Colon (tissue), 2 donors: ENCODE measurements around the gene LRCOL1.

ENCODE experiments used
- FAIRE-seq: peaks from 2 replicates; lab custom pipeline; 2012; peaks lifted over from hg19 to GRCh38; lab: Jason Lieb, UNC
- donor health status: control.
- donor health status: control.

LRCOL1 gene

DNA sequence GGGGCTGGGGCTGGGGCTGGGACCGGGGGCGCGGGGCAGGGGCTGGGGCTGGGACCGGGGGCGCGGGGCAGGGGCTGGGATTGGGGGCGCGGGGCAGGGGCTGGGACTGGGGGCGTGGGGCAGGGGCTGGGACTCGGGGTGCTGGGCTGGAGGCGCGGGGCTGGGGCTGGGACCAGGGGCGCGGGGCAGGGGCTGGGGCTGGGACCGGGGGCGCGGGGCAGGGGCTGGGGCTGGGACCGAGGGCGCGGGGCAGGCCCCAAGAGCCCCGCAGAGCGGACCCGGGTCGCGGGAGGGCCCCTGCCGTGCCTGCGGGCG is 8.6 kb upstream of the LRCOL1 start:
- no peak for FAIRE-seq

DNA sequence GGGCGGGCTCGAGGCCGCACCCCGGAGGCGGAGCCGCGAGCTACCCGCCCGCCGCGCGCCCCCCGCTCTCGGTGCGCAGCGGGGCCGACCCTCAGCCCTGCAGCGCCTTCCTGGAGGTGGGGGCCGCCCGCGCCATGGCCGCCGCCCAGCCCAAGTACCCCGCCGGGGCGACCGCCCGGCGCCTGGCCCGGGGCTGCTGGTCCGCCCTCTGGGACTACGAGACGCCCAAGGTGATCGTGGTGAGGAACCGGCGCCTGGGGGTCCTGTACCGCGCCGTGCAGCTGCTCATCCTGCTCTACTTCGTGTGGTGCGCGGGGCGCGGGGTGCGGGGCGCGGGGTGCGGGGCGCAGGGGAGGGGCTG is 8.3 kb upstream of the LRCOL1 start, which contains the start of gene P2RX2:
Gene P2RX2, plus strand, starts transcription at position 94 of the 361 bp plus-strand sequence. Its CDS starts 41 bp downstream, at position 135.
- no peak for FAIRE-seq

DNA sequence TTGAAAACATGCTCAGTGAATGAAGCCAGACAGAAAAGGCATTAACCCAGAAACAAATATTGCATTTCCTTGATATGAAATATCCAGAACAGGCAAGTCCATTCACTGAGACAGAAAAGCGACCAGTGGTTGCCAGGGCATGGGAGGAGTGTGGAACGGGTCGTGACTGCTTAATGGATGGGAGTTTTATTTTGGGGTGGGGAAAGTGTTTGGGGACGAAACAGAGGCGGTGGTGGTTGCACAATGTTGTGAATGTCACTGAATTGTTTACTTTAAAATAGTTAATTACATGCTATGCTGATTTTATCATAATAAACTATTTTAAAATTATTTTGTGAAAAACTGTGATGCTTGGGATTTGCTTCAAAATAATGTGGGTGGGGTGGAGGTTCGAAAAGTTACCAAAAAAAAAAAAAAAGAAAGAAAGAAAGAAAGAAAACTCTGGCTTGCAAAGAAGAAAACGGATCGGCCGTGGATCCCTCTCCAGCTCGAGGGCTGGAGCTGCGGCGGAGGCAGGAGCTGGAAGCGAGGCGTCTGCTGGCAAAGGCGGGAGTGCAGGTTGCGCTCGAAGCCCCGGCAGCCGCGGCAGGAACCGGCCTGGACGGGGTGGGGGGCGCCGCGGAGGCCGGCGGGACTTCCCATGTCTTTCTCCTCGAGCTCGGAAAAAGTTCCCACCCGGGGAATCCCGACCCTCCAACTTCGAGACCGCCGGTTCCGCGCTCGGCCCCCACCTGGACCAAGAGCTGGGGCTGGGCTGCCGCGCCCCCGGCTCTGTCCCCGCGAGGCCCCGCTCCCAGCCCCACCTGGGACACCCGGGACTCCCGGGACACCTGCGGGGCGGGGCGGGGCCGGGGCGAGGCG is 7.7 kb upstream of the LRCOL1 start:
- no peak for FAIRE-seq

DNA sequence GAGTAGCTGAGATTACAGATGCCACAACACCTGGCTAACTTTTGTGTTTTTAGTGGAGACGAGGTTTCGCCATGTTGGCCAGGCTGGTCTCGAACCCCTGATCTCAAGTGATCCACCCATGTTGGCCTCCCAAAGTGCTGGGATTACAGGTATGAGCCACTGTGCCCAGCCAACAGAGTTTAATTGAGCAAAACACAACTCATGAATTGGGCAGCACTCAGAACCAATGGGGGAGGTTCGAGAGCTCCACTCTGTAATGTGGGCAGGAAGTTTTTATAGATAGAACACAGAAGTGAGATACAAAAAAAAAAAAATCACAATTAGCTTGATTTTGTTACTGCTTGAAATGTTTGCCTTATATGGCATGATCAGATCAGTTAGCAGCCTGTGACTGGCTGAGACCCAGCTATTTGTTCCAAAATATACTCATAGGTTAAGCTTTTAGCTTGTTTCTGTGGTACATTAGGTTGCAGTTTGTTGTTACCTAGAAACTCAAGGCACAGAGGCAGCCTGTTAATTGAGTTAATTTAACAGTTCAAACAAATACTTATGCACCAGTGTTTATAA is 6.8 kb upstream of the LRCOL1 start:
- no peak for FAIRE-seq

DNA sequence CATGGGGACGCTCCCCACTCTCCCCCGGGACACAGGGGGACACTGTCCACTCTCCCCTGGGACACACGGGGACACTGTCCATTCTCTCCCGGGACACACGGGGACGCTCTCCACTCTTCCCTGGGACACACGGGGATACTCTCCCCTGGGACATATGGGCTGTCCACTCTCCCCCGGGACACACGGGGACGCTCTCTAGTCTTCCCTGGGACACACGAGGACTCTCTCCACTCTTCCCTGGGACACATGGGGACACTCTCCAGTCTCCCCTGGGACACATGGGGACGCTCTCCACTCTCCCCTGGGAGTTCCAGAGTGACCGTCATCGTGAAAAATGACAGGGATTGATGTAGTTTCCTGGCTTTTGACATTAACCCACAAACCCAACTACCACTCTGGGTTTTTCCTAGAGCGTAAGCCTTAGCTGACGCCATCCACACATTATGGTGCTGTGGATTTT is 5.2 kb upstream of the LRCOL1 start:
- FAIRE-seq: no peak

DNA sequence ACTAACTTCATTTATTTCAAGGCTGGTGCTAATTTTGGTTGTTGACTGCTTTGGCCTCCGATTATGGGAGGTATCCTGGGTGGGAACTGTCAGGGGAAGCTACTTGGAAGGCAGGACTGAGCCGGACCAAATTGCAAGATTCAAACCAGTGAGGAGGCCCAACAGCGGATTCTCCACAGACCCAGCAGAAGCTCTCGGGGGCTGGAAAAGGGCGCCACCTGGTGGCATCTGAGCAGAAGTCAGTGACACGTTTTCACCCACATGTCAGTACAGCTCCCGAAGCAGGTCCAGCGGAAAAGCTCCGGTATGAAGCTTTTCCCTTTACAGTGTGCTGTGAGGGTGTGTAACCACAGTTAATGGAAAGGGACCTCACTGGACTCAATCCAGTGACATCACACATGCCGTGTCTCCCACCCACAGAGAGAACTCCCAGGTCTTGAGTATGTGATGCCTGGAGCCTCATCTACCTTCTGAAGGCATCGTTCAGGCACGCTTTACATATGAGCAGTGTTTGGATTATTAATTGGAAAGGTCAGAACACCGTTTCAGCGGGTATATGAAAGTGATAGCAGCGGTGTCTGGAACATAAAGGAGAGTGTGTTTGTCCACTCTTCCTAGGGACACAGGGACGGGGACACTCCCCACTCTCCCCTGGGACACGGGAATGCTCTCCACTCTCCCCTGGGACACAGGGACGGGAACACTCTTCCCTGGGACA is 4.6 kb upstream of the LRCOL1 start:
- FAIRE-seq: no peak

DNA sequence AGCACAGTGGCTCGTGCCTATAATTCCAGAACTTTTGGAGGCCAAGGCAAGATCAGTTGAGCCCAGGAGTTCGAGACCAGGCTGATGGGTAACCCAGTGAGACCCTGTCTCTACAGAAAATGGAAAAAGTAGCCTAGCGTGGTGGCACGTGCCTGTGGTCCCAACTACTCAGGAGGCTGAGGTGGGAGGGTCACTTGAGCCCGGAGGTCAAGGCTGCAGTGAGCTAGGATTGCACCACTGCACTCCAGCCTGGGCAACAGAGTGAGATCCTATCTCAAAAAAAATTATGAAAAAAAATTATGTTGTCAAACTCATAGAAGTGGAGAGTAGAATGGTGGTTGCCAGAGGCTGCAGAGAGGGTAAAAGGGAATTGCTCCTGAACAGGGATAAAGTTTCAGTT is 3.6 kb upstream of the LRCOL1 start:
- FAIRE-seq: no peak

DNA sequence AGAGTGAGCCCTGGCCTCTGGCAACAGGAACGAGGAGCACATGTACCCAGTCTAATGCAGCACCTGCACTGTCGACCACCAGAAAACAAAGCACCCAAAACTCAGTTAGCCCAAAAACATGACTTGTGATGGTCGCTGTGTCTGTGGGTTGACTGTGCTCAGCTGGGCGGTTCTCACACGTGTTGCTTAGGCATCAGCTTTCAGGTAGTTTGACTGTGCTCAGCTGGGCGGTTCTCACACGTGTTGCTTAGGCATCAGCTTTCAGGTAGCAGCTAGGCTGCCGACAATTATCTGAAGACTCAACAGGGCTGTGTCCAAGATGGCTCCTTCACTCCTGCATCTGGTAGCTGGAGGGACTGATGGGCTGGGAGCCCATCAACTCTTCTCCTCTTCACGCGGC is 1.2 kb upstream of the LRCOL1 start:
- FAIRE-seq: no peak

DNA sequence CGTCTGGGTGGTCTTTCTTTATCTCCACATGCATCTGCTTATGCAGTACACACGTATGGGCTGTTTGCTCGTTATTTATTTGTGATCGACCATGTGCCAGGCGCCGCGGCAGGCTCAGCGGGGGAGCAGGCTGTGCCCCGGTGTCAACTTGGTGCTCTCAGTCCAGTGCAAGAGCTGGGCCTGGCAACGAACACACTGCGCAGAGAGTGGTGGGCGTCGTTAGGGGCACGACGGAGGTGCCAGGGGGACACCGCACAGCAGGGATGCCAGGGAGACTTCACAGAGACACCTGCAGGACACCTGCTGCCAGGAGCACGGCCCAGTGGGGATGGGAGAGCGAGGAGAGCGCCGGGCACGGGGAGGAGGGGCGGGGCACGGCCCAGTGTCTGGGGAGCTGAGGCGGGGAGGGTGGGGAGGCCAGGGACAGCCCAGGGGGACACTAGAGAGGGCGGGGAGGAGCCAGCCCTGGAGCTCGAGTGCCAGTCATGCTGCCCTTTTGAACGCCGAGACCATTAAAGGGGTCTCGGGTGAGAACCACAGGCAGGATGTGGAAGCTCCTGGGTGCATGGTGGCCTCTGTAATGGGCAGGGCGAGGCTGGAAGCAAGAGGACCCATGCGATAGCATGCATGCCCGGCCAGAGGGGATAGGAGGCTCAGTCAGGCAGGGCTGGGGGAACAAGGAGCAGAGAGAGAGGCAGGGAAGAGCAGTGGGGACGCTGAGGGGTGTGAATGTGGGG is 652 bp upstream of the LRCOL1 start:
- FAIRE-seq: no peak

DNA sequence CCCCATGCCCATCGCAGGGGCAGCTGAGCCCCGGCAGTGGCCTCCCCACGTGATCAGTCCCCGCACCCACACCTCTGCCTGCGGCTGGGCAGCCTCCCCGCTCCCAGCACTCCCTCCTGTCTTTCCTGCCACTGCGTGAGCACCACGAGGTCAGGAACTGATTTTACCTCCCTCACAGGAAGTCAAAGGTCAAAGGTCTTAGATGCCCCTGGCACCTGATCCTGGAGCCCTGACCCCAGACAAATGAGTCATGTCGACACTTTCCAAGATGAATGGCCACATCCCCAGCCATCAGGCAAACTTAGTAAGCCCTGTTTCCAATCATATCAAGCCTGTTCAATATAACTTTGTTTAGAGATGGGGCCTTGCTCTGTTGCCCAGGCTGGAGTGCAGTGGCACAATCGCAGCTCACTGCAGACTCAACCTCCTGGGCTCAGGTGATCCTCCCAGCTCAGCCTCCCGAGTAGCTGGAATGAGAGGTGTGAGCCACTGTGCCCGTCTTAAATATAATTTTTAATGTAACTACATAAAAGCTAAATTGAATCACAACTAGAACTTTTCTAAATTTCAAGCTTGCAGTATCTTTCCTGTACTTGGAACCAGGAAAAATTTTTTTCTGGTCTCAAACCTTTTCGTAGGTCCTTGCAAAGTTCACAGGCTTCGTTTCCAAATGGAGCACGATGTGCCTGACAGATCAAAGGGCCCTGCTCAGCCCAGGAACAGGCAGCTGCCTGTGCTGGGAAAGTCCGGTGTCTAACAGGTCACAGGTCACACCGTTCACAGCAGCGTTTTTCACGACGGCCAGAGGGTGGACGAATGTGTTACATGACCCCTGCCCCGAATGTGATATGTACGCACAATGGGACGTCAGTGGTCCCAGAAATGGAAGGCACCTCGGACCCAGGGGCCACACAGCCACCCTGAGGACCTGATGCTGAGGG is 1.9 kb downstream of the LRCOL1 start:
- no peak for FAIRE-seq

DNA sequence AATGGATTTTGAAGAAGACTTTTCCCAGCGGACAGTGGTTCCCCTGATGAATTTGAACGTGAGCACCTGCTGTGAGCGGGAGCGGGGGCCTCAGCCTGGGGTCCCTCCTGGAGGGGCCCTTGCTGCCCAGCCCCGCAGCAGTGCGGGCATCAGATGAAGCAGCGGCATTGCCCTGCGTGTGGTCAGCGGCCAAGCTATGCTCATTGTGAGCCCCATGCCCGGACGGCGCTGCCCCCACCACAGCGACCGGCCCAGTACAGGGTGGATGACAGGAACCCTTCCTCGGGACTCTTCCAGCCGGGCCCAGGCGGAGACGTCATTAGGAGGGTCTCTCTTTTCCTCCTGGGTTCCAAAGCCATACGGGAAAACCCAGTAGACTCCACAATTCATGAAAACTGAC is 3.5 kb downstream of the LRCOL1 start:
- FAIRE-seq: no peak

DNA sequence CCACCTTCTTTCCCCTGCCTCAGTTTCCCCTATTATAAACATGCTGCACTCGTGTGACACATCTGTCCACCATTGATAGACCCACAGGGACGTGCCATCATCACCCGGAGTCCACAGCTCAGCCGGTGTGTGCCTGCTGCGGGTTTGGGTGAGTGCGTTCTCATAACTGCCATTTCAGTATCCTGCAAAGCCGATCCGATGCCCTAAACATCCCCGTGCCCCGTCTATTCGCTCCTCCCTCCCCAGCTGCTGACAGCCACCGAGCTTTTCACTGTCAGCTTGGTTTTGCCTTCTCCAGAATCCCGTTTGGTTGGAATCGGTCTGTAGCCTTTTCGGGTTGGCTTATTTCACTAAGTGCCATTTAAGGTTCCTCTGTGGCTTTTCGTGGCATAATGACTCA is 3.9 kb downstream of the LRCOL1 start:
- FAIRE-seq: no peak

DNA sequence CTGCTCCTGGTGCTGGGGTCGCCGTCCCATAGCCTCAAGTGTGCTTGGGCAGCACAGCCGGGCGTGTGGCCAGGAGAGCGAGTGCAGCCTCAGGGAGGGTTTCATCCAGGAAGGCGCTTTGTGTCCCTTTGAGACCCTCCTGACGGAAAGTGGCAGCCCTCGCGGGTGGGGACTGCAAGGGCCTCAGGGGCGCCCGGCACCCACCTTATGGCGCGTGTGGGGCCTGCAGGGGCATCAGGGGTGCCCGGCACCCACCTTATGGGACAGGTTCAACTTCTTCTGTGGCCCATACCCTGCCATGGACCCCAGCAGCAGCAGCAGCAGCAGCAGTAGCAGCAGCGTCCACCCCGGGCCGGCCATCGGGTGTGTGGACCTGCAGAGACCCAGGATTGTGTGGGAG is 4.5 kb downstream of the LRCOL1 start:
- no peak for FAIRE-seq

DNA sequence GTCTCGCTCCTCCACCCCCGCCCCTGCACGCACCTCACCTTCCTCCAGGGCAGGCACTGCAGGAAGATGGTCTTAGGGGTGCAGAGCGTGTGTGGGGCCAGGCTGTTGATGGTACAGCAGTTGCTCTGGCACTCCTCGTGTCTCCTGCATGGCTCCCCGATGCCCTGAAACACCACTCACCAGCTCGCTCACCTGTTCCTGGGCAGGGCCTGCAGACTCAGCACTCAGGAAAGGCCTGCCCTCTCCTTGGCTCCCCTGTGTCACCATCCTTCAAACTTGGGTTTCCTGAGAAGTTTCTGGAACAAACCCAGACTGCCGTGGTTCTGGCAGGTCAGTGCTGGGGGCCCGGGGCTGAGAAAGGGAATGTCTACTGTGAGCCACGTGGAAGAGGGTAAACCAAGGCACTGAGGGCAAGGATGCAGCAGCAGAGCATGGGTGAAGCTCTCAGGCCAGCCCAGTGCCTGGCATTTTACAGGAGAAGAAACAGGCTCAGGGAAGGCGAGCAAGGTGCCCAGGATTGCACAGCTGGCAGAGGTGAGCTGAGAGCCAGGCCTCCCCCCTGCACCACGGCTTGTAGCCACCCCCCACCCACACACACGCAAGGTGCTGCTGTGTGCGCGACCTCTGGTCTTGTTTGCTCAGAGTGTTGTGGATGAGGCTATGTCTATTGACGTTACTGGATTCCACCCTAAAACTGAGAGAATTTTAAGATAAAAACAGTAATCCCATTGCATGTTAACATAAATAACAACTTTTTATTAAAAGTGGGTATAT is 5.5 kb downstream of the LRCOL1 start:
- no peak for FAIRE-seq

DNA sequence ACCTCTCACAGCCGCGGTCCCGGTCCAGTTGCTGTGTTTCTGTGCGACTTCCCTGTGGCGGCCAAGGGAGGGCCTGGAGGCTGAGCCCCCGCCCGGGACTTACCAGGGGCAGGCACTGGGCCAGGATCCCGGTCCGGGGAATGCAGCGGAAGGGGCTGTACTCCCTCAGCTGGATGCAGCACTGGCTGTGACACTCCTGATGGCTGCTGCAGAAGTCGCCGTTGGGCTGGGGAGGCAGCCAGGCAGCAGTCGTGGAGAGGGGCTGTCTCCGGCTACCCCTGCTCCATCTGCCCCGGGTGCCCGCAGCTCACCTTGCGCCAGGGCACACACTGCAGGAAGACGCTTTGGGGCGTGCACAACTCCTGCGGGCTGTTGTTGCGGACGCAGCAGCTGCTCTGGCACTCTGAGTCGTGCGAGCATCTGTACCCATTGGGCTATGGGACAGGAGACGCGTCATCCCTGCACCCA is 6.2 kb downstream of the LRCOL1 start:
- no peak for FAIRE-seq

DNA sequence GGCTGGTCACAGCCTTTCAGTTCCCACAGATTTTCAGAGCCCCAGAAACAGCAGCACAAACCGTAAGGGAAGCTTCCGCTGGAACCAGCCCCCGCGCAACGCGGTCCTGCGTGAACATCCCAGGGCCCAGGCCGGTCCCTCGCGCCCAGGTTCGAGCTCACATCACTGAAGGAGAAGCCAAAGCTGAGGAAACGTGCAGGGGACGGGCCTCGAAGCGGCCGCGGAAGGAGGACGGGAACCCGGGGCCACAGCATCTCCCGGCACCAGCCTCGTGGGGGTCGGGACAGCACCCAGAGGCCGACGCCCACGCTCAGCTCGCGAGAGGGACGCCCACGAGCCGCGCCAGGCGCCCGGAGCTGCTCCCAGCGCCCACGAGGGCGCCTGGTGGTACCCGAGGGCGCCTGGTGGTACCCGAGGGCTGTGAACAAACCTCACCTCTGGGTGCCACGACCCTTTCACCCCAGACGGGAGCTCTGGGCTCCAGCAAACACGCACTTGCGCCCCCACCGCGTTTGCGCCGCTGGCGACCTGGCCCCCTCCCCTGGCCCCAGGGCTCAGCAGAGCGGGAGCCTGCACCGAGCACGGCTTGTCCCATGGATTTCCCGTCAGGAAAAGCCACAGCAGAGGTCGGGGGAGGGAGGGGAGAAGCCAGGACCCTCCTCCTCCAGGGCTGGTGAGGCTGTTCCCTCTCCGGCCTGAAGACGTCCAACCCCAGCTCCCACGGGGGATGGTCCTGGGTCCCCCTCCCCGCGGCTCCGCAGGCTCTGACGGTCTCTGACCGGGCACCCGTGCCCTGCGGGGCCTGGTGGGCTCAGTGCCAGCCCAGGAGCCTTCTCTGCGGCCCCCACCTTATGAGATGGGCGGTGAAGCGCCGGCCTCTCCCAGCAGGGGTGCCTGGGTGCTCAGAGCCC is 6.9 kb downstream of the LRCOL1 start:
- FAIRE-seq: no peak

DNA sequence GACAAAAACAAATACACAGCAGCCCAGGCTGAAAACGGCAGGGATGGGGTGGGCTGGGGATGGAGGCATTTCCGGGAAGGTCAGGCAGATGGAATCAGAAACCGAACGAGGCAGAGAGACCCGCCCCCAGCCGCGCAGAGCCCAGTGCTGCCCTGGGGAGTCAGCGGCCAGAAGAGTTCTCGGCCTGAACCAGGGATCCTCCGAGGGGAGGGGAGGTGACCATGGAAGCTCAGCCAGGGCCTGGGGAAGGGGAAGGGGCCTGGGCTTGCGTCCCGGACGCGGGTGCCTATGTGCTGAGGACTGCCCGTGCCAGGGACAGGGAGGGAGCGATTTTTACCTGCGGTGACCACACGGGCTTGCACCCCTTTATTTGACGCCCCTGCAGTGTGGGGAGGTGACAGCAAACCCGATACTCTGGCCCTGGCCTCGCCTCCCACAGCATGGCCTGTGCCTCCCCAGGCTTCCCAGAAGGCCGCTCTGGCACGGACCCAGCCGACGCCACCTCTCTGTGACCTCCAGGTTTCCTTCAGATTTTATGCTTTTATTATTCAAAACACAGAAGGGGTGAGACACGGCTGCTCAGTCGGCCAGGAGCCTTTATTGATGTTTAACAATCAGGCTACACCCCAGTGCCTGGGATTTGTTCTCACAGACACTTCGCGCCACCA is 7.7 kb downstream of the LRCOL1 start:
- FAIRE-seq: no peak

DNA sequence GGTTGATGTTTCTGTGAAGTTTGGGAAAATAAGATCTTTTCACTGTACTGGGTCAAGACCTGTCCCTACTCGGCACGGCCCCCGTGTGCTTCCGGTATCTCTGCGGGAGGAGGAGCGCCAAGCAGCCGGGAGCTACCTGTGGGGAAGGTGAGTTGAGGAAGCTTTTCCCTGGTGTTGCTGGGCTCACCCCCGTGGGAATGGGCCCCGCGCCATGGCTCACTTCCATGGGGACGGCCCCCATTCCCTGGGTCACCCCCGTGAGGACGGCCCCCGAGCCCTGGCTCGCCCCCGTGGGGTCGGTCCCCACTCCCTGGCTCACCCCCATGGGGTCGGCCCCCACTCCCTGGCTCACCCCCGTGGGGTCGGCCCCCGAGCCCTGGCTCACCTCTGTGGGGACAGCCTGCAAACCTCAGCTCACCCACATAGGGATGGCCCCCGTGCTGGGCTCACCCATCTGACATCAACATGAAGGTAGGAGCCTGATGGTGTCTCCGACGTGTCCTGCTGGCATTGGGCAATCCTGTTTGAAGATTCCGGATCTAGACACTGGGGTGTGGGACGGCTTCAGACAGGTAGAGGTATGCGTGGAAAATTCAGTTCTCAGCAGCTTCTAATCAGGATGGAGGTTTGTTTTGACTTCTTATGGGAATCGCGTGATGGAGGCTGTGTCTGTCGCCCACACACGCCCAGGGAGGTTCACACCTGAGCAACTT is 9.1 kb downstream of the LRCOL1 start:
- no peak for FAIRE-seq
